SH-SY5Y (cell line): ENCODE data around the gene TTC23L.

ENCODE experiments used
- GATA2 ChIP-seq: IDR thresholded peaks from 2 replicates; pipeline ENCODE4 v1.6.1; 2011; ENCODE audit warnings: mild to moderate bottlenecking, low read depth, low read length
- GATA3 ChIP-seq: IDR thresholded peaks from 2 replicates; pipeline ENCODE4 v1.6.1; 2011; ENCODE audit warnings: low read depth, mild to moderate bottlenecking, low read length, moderate library complexity

DNA sequence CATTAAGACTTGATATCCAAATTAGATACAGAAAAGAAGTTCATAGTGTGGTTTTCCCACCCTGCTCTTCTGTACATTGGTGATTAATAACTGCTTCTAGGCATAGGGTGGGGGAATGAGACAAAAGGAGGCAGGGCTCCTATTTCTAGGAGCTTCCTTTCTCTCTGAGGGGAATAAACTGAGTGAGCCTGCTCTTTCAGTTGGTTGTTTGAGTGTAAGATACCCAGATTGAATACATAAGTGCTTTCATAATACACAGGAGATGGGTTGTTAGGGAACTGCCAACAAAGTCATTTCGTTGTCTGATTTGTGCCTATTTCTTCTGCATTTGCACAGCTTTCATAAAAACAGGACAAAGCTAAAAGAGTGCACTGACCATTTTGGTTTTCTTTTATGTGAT, 48.9 kb upstream of the TTC23L start:
- TF ChIP-seq GATA2 (no peak), GATA3 (no peak)
